ENCODE data around the gene RABGAP1L.
A peak's percentile ranks its signal among the peaks of the same experiment; 100 is the strongest.

Gene RABGAP1L

GRCh38 chr1:174159252-174160108 is at the start of gene RABGAP1L:
Gene RABGAP1L, plus strand, starts transcription at chr1:174159520.
- peak; percentile 53 for DNase-seq (ENCODE audit: extremely low read depth, low read depth)
- peak within 1 kb of the TSS; percentile 81 for H3K4me3 ChIP-seq (replicated peaks; ENCODE audit: low read depth, low read length)
- TF ChIP-seq CTCF (IDR thresholded peaks at IDR 0.05; ENCODE audit: low read depth, low read length, missing control alignments), result no peak

- no peak for DNase-seq (ENCODE audit: extremely low read depth, low read depth)
- no peak for TF ChIP-seq CTCF (IDR thresholded peaks at IDR 0.05; ENCODE audit: low read depth, low read length, missing control alignments)
- no peak overlapping the region for H3K4me3 ChIP-seq (replicated peaks; ENCODE audit: low read depth, low read length)
Measured at GRCh38 chr1:174110053-174110452, 49.3 kb upstream of the RABGAP1L start.

- H3K4me3 ChIP-seq (replicated peaks; ENCODE audit: low read depth, low read length), result no peak overlapping the region
- TF ChIP-seq CTCF (IDR thresholded peaks at IDR 0.05; ENCODE audit: low read depth, low read length, missing control alignments), result no peak
- DNase-seq (ENCODE audit: extremely low read depth, low read depth), result no peak
Measured at GRCh38 chr1:174112489-174113162, 46.7 kb upstream of the RABGAP1L start.

GRCh38 chr1:174114106-174114505 is 45.2 kb upstream of the RABGAP1L start:
- TF ChIP-seq CTCF (IDR thresholded peaks at IDR 0.05; ENCODE audit: low read depth, low read length, missing control alignments), result no peak
- no peak for DNase-seq (ENCODE audit: extremely low read depth, low read depth)
- no peak overlapping the region for H3K4me3 ChIP-seq (replicated peaks; ENCODE audit: low read depth, low read length)

- no peak overlapping the region for H3K4me3 ChIP-seq (replicated peaks; ENCODE audit: low read depth, low read length)
- peak; percentile 76 for TF ChIP-seq CTCF (IDR thresholded peaks at IDR 0.05; ENCODE audit: low read depth, low read length, missing control alignments)
- DNase-seq (ENCODE audit: extremely low read depth, low read depth), result peak; percentile 47
Measured at GRCh38 chr1:174114788-174115448, 44.4 kb upstream of the RABGAP1L start.

- TF ChIP-seq CTCF (IDR thresholded peaks at IDR 0.05; ENCODE audit: low read depth, low read length, missing control alignments), result no peak
- no peak for DNase-seq (ENCODE audit: extremely low read depth, low read depth)
Measured at GRCh38 chr1:174116042-174116441, 43.3 kb upstream of the RABGAP1L start.

More at GRCh38 chr1:174116042-174116441, 43.3 kb upstream of the RABGAP1L start:
- no peak overlapping the region for H3K4me3 ChIP-seq (replicated peaks; ENCODE audit: low read depth, low read length)

Data from HFF-Myc (cell line).